Stimulated activated naive B cell treated with anti-CD40 and anti-IgM and Interleukin-4, amounts not matched to agents 10 μg/mL and 1 μg/mL and 100 μg/mL, for 72 hours (primary cell): ENCODE measurements around the gene TMEM232.
"Not testable (repeated sequence)": the region's sequence is repeated elsewhere in the genome, so short reads cannot be mapped to it uniquely, and the experiment has no call there.

Source experiments
- ATAC-seq, 2 donors: fragments of 150-1000 bp; cut with Tn5 transposase; replicated peaks; 2 replicates each; pipeline ENCODE4 v1.10.0; 2021; ENCODE audit warnings: moderate library complexity in 1 of 2
- DNase-seq: peaks from one replicate; pipeline ENCODE4 v3.0.0; 2021
- H3K27ac Mint-ChIP-seq: one replicate; pipeline ENCODE4 v1.8.0; 2022; ENCODE audit warnings: mild to moderate bottlenecking, mixed read lengths
- H3K27me3 Mint-ChIP-seq, 2 donors: one replicate each; pipeline ENCODE4 v1.8.0; 2022; ENCODE audit warnings: mixed read lengths in 2 of 2
- H3K36me3 Mint-ChIP-seq, 2 donors: one replicate each; pipeline ENCODE4 v1.8.0; 2022; ENCODE audit warnings: mixed read lengths in 2 of 2, mild to moderate bottlenecking in 1 of 2
- H3K4me1 Mint-ChIP-seq, 2 donors: one replicate each; pipeline ENCODE4 v1.8.0; 2022; ENCODE audit warnings: mixed read lengths in 2 of 2, mild to moderate bottlenecking in 1 of 2
- H3K4me3 Mint-ChIP-seq, 2 donors: one replicate each; pipeline ENCODE4 v1.8.0; 2022; ENCODE audit warnings: mild to moderate bottlenecking in 2 of 2, mixed read lengths in 2 of 2, moderate library complexity in 1 of 2
- H3K9me3 Mint-ChIP-seq, 2 donors: one replicate each; pipeline ENCODE4 v1.8.0; 2022; ENCODE audit warnings: mixed read lengths in 2 of 2, mild to moderate bottlenecking in 1 of 2

Gene TMEM232

DNA sequence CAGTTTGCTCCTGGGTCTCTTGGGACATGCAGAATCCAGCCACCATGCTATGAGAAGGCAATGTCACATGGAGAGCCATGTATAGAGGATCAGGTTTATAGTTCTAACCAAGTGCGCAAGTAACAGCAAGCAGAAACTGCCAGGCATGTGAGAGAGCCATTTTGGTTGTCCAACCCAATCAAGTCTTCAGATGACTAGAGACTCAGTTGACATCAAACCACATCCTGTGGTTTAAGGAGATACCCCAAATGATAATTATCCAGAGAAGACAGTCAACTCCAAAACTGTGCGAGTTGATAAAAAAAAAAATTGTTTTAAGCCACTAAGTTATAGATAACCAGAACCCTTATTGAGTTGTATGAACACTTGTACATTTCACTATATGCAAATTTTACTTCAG lies 40.2 kb downstream of the TMEM232 start:
- no peak overlapping the region for H3K27ac Mint-ChIP-seq
- H3K36me3 Mint-ChIP-seq: no peaks in the 10 kb centered on the region
- peaks cover 0 to 3% of the 10 kb centered on the region in 2 donors for H3K9me3 Mint-ChIP-seq
- no peaks in the 10 kb centered on the region for H3K4me1 Mint-ChIP-seq
- H3K4me3 Mint-ChIP-seq: no peak overlapping the region
- DNase-seq: no peak
- H3K27me3 Mint-ChIP-seq: peaks cover 0 to 4% of the 10 kb centered on the region in 2 donors
- no peak for ATAC-seq

DNA sequence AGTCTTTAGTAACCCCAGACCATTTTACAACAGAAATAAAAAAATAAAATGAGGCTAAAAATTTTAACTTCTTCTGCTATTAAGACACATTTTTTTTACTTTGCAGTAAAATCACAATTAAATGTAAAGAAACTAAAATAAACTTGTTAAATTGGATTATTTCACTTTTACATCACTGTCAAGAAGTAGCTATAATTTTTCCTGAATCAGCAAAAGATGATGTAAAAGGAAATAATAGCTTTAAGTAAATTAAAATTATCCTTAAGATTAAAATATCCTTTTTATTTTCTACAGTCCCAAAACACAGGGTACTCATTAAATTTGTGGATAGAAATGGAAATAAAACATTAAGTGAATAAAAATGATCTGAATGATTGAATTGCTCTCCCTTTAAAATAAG lies 44.5 kb downstream of the TMEM232 start:
- no peak overlapping the region for H3K4me3 Mint-ChIP-seq
- no peaks in the 10 kb centered on the region for H3K36me3 Mint-ChIP-seq
- H3K9me3 Mint-ChIP-seq: no peaks in the 10 kb centered on the region
- no peak for ATAC-seq
- peaks cover 0 to 9% of the 10 kb centered on the region in 2 donors for H3K27me3 Mint-ChIP-seq
- DNase-seq: no peak
- H3K27ac Mint-ChIP-seq: no peak overlapping the region
- no peaks in the 10 kb centered on the region for H3K4me1 Mint-ChIP-seq

DNA sequence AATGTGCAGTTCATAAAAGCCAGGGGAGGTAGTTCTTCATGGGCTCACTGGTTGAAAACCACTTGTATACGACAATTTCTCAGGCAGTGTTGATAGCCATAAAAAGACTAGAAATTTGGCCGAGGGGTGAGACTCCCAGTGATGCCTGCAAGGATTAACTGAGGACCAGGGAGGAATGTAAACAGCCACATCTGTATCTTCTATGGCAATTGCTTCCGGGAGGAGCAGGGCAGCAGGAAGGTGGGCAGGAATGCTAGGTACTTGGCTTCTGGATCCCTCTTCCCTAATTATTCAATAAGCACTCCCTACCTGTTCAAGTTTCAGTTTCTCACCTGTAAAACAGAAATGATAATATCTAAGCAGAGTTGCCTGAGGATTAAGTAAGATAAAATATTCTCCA lies 45.4 kb downstream of the TMEM232 start:
- DNase-seq (no peak), ATAC-seq (no peak)
- Mint-ChIP-seq H3K27me3 (peaks cover 0 to 9% of the 10 kb centered on the region in 2 donors), H3K4me1 (no peaks in the 10 kb centered on the region), H3K9me3 (no peaks in the 10 kb centered on the region), H3K36me3 (no peaks in the 10 kb centered on the region), H3K4me3 (no peak overlapping the region), H3K27ac (no peak overlapping the region)

DNA sequence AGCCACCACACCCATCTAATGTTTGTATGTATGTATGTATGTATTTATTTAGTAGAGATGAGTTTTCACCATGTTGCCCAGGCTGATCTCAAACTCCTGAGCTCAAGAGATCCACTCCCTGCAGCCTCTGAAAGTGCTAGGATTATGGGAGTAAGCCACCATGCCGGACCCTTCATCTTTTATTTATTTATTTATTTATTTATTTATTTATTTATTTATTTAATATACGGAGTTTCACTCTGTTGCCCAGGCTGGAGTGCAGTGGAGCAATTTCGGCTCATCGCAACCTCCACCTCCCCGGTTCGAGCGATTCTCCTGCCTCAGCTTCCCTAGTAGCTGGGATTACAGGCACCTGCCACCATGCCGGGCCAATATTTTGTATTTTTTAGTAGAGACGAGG lies 49.9 kb downstream of the TMEM232 start:
- not testable (repeated sequence) for H3K36me3 Mint-ChIP-seq, H3K4me3 Mint-ChIP-seq, DNase-seq, H3K9me3 Mint-ChIP-seq, H3K4me1 Mint-ChIP-seq, ATAC-seq, H3K27me3 Mint-ChIP-seq, H3K27ac Mint-ChIP-seq

DNA sequence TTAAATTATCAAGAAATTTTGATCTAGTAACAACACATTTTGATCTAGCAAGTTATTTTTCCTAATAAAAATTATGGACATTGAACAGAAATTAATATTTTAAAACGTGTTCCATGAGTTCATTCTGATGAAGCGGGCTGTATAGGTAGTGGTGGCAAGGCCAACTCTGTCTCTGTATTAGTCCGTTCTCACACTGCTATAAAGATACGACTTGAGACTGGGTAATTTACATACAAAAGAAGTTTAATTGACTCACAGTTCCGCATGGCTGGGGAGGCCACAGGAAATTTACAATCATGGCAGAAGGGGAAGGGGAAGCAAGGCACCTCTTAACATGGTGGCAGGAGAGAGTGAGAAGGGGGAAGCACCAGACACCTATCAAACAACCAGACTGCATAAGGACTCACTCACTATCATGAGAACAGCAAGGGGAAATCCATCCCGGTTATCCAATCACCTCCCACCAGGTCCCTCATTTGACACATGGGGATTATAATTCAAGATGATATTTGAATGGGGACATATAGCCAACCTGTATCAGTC lies 61.2 kb downstream of the TMEM232 start:
- peaks cover 0 to 5% of the 10 kb centered on the region in 2 donors for H3K9me3 Mint-ChIP-seq
- no peak overlapping the region for H3K27ac Mint-ChIP-seq
- H3K4me3 Mint-ChIP-seq: no peak overlapping the region
- peak; percentile 1 for DNase-seq
- ATAC-seq: peak; percentile 67 to 77
- H3K4me1 Mint-ChIP-seq: peaks cover 2 to 11% of the 10 kb centered on the region in 2 donors
- no peaks in the 10 kb centered on the region for H3K27me3 Mint-ChIP-seq
- H3K36me3 Mint-ChIP-seq: no peaks in the 10 kb centered on the region

DNA sequence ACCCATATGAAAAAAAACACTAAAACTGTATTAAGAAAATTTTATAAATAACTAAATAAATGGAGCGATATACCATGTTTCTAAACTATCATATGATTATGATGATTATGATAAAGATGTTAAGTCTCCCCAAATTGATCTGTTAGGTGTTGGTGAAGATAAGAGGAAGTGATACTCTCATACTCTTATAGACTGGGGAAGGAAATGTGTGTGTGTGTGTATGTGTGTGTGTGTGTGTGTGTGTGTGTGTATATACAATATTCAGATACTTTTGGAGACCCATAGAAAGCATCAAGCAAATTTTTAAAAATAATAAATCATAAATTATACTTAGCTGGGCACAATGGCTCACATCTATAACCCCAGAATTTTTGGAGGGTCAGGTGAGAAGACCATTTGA lies 62.9 kb downstream of the TMEM232 start:
- no peaks in the 10 kb centered on the region for H3K27me3 Mint-ChIP-seq
- no peak overlapping the region for H3K27ac Mint-ChIP-seq
- no peak overlapping the region for H3K4me3 Mint-ChIP-seq
- ATAC-seq (peak; percentile 72 to 74), DNase-seq (peak; percentile 35)
- H3K36me3 Mint-ChIP-seq: no peaks in the 10 kb centered on the region
- H3K9me3 Mint-ChIP-seq: peaks cover 0 to 2% of the 10 kb centered on the region in 2 donors
- peaks cover 2 to 11% of the 10 kb centered on the region in 2 donors for H3K4me1 Mint-ChIP-seq

DNA sequence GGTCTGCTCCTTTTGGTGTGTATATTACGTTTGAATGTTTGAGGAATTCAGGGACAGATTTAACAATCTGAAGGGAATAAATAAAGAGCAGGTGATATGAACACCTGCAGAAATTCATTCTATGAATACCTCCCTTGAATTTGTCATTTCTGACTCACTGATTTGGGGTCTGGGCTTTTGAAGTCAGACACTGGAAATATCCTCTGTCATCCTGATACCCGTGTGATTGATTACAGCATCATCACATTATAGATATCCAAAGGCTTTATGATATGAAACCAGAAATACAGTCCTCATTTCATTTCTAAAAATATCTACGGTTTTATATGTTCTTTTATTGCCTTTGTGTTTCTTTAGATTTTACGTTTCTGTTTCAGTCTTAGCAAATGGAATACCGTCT lies 68.5 kb downstream of the TMEM232 start:
- Mint-ChIP-seq H3K27ac (no peak overlapping the region), H3K27me3 (no peaks in the 10 kb centered on the region), H3K4me3 (no peak overlapping the region), H3K36me3 (no peaks in the 10 kb centered on the region), H3K4me1 (no peaks in the 10 kb centered on the region), H3K9me3 (peaks cover 0 to 5% of the 10 kb centered on the region in 2 donors)
- no peak for ATAC-seq
- no peak for DNase-seq

DNA sequence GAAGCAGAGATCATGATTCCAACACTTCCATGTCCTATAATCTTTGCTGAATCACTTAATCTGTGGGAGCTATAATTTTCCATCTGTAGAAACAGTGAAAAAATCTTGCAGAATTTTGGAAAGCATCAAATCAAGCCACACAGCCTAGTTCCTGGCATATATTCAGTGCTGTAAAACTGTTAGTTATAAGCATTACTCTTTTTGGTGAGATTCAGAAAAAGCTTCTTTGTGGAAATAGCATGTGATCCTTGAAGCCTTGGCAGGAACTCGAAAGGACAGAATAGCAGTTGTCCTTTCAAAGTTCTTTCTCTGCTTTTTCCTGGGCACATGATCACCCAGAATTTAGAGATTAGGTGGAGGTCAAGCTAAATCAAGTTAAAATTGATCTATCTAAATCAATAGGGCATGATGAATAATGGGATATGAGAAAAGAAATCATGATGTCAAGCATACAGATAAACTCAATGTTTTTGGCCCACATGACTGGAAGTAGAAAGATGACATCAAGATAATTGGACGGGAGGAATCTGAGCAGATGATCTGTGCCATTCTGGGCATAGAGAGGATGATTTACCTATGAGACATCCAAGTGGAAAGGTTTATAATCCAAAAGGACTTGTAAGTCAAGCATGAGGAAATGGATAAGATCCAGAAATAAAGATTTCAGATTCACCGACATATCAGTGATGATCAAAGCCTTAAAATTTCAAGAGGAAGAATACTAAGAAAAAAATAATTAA lies 73.1 kb downstream of the TMEM232 start:
- DNase-seq (no peak), ATAC-seq (no peak)
- H3K27me3 Mint-ChIP-seq: peaks cover 0 to 4% of the 10 kb centered on the region in 2 donors
- H3K4me3 Mint-ChIP-seq: no peak overlapping the region
- H3K9me3 Mint-ChIP-seq: peaks cover 0 to 5% of the 10 kb centered on the region in 2 donors
- H3K4me1 Mint-ChIP-seq: no peaks in the 10 kb centered on the region
- H3K27ac Mint-ChIP-seq: no peak overlapping the region
- no peaks in the 10 kb centered on the region for H3K36me3 Mint-ChIP-seq

DNA sequence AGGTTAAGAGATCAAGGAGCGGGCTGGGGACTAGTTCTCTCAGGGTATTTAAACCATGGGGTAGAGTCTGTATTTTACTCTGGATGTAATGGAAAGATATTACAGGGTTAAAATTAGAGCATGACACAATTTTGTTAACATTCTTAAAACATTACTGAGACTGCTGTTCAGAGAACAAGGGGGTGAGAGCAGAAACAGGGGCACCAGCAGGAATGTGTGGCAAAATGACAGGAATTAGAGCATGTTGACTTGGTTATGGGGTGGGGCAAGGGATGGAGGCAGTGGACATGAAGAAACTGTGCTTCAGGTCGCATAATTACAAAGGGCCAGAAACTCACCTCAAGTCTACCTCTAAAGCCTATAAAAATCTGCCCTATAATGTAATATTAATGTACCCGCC lies 75.0 kb downstream of the TMEM232 start:
- peaks cover 0 to 5% of the 10 kb centered on the region in 2 donors for H3K9me3 Mint-ChIP-seq
- H3K27ac Mint-ChIP-seq: no peak overlapping the region
- no peak overlapping the region for H3K4me3 Mint-ChIP-seq
- no peaks in the 10 kb centered on the region for H3K36me3 Mint-ChIP-seq
- peaks cover 0 to 4% of the 10 kb centered on the region in 2 donors for H3K27me3 Mint-ChIP-seq
- DNase-seq: no peak
- no peak for ATAC-seq
- no peaks in the 10 kb centered on the region for H3K4me1 Mint-ChIP-seq

DNA sequence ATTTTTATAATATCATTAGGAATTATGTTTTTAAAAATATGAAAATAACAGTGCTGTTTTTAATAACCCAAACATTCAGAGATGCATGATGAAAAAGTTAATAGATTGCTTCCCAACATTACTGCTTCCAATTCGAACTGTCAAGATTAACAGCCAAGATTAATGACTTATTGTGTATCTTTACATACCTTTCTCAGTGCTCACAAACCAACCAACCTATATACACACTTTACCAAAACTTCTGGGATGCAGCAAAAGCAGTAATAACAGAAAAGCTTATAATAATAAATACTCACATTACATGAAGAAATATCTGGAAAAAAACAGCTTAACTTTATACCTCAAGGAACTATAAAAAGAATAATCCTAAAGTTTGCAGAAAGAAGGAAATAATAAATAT lies 82.1 kb downstream of the TMEM232 start:
- Mint-ChIP-seq H3K4me3 (no peak overlapping the region), H3K9me3 (peaks cover 0 to 2% of the 10 kb centered on the region in 2 donors), H3K36me3 (no peaks in the 10 kb centered on the region), H3K27ac (no peak overlapping the region), H3K27me3 (no peaks in the 10 kb centered on the region), H3K4me1 (no peaks in the 10 kb centered on the region)
- ATAC-seq: no peak
- no peak for DNase-seq

DNA sequence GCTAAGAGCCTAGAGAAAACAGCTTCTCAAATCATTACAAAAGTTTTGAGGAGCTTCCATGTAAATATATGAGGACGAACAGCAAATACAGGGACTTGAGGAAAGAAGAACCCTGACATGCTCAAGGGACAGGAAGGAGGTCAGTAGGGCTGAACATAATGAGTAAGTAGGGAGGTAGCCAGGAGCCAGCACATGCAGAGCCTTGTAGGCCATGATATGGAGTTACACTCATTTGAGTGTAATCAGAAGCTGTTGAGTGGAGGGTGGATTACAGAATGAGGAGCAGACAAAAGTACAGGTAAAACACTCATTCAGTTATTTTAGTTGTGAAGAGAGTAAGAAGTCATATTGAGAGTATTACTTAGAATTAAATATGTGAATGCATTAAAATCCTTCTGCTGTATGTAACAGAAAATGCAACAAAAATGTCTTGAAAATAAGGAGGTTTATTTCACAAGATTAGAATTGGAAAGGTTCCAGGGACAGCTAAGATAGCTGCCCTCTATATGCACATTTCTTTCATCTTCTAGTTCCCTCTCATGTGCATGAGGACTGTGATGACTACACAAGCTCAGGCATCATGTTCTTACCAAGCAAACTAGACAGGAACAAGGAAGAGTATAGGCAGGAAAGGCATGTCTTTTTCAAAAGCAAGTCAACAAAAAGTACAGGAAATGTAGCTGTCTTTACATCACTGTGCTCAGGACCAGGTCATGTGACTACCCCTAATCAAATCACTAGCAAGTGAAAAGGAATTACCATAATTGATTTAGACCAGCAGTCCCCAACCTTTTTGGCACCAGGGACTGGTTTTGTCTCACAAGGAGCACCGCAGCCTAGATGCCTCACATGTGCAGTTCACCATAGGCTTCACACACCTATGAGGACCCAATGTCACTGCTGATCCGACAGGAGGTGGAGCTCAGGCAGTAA lies 87.2 kb downstream of the TMEM232 start:
- no peaks in the 10 kb centered on the region for H3K36me3 Mint-ChIP-seq

DNA sequence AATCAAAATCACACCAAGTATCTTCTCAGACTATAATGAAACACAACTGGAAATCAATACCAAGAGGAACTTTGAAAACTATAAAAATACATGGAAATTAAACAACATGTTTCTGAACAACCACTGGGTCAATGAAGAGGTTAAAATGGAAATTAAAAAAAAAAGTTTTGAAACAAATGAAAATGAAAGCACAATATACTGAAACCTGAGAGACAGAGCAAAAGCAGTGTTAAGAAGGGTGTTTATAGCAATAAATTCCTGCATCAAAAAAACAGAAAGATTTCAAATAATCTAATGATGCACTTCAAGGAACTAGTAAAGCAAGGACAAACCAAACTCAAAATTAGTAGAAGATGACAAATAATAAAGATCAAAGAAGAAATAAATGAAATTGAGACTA lies 92.0 kb downstream of the TMEM232 start:
- Mint-ChIP-seq H3K4me1 (no peaks in the 10 kb centered on the region), H3K27ac (no peak overlapping the region), H3K4me3 (no peak overlapping the region), H3K9me3 (no peaks in the 10 kb centered on the region), H3K27me3 (peaks cover 0 to 6% of the 10 kb centered on the region in 2 donors), H3K36me3 (no peaks in the 10 kb centered on the region)
- ATAC-seq (no peak), DNase-seq (no peak)

More for the DNA sequence above, 87.2 kb downstream of the TMEM232 start:
- no peaks in the 10 kb centered on the region for H3K4me1 Mint-ChIP-seq
- DNase-seq (no peak), ATAC-seq (no peak)
- no peak overlapping the region for H3K4me3 Mint-ChIP-seq
- H3K27me3 Mint-ChIP-seq: no peaks in the 10 kb centered on the region
- H3K27ac Mint-ChIP-seq: no peak overlapping the region
- no peaks in the 10 kb centered on the region for H3K9me3 Mint-ChIP-seq

DNA sequence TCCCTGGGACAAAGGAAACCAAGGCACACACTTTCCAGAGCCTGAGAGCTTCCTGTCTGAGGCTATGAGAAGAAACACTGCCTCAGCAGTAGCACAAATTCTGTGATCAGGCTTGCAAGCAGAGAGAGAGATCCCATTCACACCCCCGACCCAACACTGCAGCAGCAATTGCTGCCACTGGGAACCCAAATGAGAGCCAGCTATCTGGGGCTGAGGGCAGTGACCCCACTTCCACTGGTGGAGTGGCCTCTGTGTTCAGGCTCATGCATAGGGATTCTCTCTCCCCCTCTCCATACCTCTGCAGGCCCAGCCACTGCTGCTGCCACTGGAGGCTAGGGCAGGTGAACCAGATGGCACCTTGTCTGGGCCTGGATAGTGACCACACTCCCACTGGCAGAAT lies 95.2 kb downstream of the TMEM232 start:
- DNase-seq: no peak
- no peaks in the 10 kb centered on the region for H3K4me1 Mint-ChIP-seq
- H3K4me3 Mint-ChIP-seq: no peak overlapping the region
- peaks cover 0 to 6% of the 10 kb centered on the region in 2 donors for H3K27me3 Mint-ChIP-seq
- no peak overlapping the region for H3K27ac Mint-ChIP-seq
- no peaks in the 10 kb centered on the region for H3K9me3 Mint-ChIP-seq
- no peak for ATAC-seq
- H3K36me3 Mint-ChIP-seq: no peaks in the 10 kb centered on the region

DNA sequence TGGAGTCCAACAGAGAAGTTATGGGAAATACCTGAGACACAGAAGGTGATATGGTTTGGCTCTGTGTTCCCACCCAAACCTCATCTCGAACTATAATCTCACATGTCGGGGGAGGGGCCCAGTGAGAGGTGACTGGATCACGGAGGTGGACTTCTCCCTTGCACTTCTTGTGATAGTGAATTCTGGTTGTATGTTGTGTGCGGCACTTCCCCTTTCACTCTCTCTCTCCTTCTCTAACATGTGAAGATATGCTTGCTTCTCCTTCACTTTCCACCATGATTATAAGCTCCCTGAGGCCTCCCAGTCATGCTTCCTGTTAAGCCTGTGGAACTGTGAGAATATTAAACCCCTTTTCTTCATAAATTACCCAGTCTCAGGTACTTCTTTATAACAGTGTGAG lies 96.1 kb downstream of the TMEM232 start:
- Mint-ChIP-seq H3K4me3 (no peak overlapping the region), H3K27ac (no peak overlapping the region)
- no peak for ATAC-seq

More for the DNA sequence above, 96.1 kb downstream of the TMEM232 start:
- peaks cover 0 to 6% of the 10 kb centered on the region in 2 donors for H3K27me3 Mint-ChIP-seq
- H3K9me3 Mint-ChIP-seq: no peaks in the 10 kb centered on the region
- no peak for DNase-seq
- H3K36me3 Mint-ChIP-seq: no peaks in the 10 kb centered on the region
- no peaks in the 10 kb centered on the region for H3K4me1 Mint-ChIP-seq
